ENCODE results near the gene WBP2. TPM values are rescaled to one million over a fixed set of nuclear protein-coding genes. Genes with fewer than 3 reads are reported as not detected.

The WBP2 gene
- total RNA-seq, 1 experiment from 2014 or later, result 132 TPM

- ChIA-PET POLR2A (no interaction called here), CTCF (no interaction called here), RAD21 (ENCODE audit: low non-redundant PET in 1 of 2, low total read pairs in 2 of 2, uncharacterized antibody in 2 of 2, unreplicated experiment in 2 of 2) (no interaction called here)
- H2AFZ ChIP-seq (ENCODE audit: low read depth, low read length, poor library complexity, severe bottlenecking), result no peak overlapping the region
- no peak overlapping the region for H3K27ac ChIP-seq (ENCODE audit: low read depth, low read length)
- intact Hi-C loops (cut with micrococcal nuclease), result no loop called here
- no peak overlapping the region for H3K4me2 ChIP-seq (ENCODE audit: low read length)
- ATAC-seq (no peak), DNase-seq (ENCODE audit: low read depth, low spot score) (no peak)
- H4K20me1 ChIP-seq (ENCODE audit: insufficient read depth), result no peaks in the 10 kb centered on the region
- H3K4me1 ChIP-seq (ENCODE audit: control insufficient read depth in 1 of 2, insufficient read depth in 2 of 2, low read length in 2 of 2), result peaks cover 22 to 34% of the 10 kb centered on the region in 2 experiments
- TF ChIP-seq RAD21 (IDR thresholded peaks at IDR 0.05; ENCODE audit: low read depth) (no peak), ELF1 (IDR thresholded peaks at IDR 0.05; ENCODE audit: borderline replicate concordance, low read depth) (no peak), EZH2 (IDR thresholded peaks at IDR 0.05) (no peak), CBX3 (IDR thresholded peaks at IDR 0.05; ENCODE audit: low read depth) (no peak), ATF3 (IDR thresholded peaks at IDR 0.05) (no peak), EZH2phosphoT487 (IDR thresholded peaks at IDR 0.05; ENCODE audit: borderline replicate concordance) (no peak), EGR1 (IDR thresholded peaks at IDR 0.05; ENCODE audit: low read depth) (no peak), MAX (IDR thresholded peaks at IDR 0.05) (no peak), ZFX (IDR thresholded peaks at IDR 0.05) (no peak), YY1 (IDR thresholded peaks at IDR 0.05; ENCODE audit: extremely low read depth, insufficient replicate concordance, low read depth, low read length) (no peak), JUND (IDR thresholded peaks at IDR 0.05) (no peak)
- no TSS peak for BruUV-seq (replicated peaks)
- H3K27me3 ChIP-seq (ENCODE audit: insufficient read depth, low read length), result no peaks in the 10 kb centered on the region
- H3K79me2 ChIP-seq (ENCODE audit: insufficient read depth, low read length), result peaks cover 47% of the 10 kb centered on the region
- H3K9ac ChIP-seq (ENCODE audit: low read length), result no peak overlapping the region
- H3K4me3 ChIP-seq (replicated peaks in 1 of 2; ENCODE audit: low read depth in 1 of 2, low read length in 2 of 2), result no peak overlapping the region
- peaks cover 24 to 40% of the 10 kb centered on the region in 2 experiments for H3K36me3 ChIP-seq (ENCODE audit: control insufficient read depth in 1 of 2, insufficient read depth in 2 of 2, low read length in 2 of 2)
- no peaks in the 10 kb centered on the region for H3K9me2 ChIP-seq (ENCODE audit: insufficient read depth)
- H3K9me3 ChIP-seq (ENCODE audit: control insufficient read depth in 1 of 2, insufficient read depth in 1 of 2, low read depth in 1 of 2, low read length in 2 of 2), result no peaks in the 10 kb centered on the region
These were observed 44.2 kb upstream of the WBP2 start for GRCh38 chr17:75899353-75899752.

GRCh38 chr17:75898791-75899190, 43.7 kb upstream of the WBP2 start:
- H3K27me3 ChIP-seq (ENCODE audit: insufficient read depth, low read length), result no peaks in the 10 kb centered on the region
- H3K79me2 ChIP-seq (ENCODE audit: insufficient read depth, low read length), result peaks cover 46% of the 10 kb centered on the region
- no peak overlapping the region for H2AFZ ChIP-seq (ENCODE audit: low read depth, low read length, poor library complexity, severe bottlenecking)
- H3K9me3 ChIP-seq (ENCODE audit: control insufficient read depth in 1 of 2, insufficient read depth in 1 of 2, low read depth in 1 of 2, low read length in 2 of 2), result no peaks in the 10 kb centered on the region
- H3K9ac ChIP-seq (ENCODE audit: low read length), result no peak overlapping the region
- H3K4me2 ChIP-seq (ENCODE audit: low read length), result no peak overlapping the region
- H4K20me1 ChIP-seq (ENCODE audit: insufficient read depth), result no peaks in the 10 kb centered on the region
- intact Hi-C loops (cut with micrococcal nuclease), result no loop called here
- H3K36me3 ChIP-seq (ENCODE audit: control insufficient read depth in 1 of 2, insufficient read depth in 2 of 2, low read length in 2 of 2), result peaks cover 24 to 40% of the 10 kb centered on the region in 2 experiments
- no peaks in the 10 kb centered on the region for H3K9me2 ChIP-seq (ENCODE audit: insufficient read depth)
- POLR2A ChIA-PET, result no interaction called here
- H3K27ac ChIP-seq (ENCODE audit: low read depth, low read length), result peak overlapping the region; percentile 100; the same call in 1 of the 2 replicates
- H3K4me3 ChIP-seq (replicated peaks in 1 of 2; ENCODE audit: low read depth in 1 of 2, low read length in 2 of 2), result no peak overlapping the region
- DNase-seq (ENCODE audit: low read depth, low spot score) (no peak), ATAC-seq (no peak)
- BruUV-seq (replicated peaks), result no TSS peak
- CTCF ChIA-PET, result no interaction called here
- peaks cover 22 to 36% of the 10 kb centered on the region in 2 experiments for H3K4me1 ChIP-seq (ENCODE audit: control insufficient read depth in 1 of 2, insufficient read depth in 2 of 2, low read length in 2 of 2)
- RAD21 ChIA-PET (ENCODE audit: low non-redundant PET in 1 of 2, low total read pairs in 2 of 2, uncharacterized antibody in 2 of 2, unreplicated experiment in 2 of 2), result no interaction called here
- TF ChIP-seq RAD21 (IDR thresholded peaks at IDR 0.05; ENCODE audit: low read depth) (no peak), POLR2A (IDR thresholded peaks at IDR 0.05; ENCODE audit: borderline replicate concordance, extremely low read depth, insufficient read depth, insufficient read length) (no peak), ELF1 (IDR thresholded peaks at IDR 0.05; ENCODE audit: borderline replicate concordance, low read depth) (no peak), REST (IDR thresholded peaks at IDR 0.05; ENCODE audit: low read depth) (no peak), EGR1 (IDR thresholded peaks at IDR 0.05; ENCODE audit: low read depth) (no peak), SP1 (IDR thresholded peaks at IDR 0.05; ENCODE audit: low read depth) (no peak), CBX3 (IDR thresholded peaks at IDR 0.05; ENCODE audit: low read depth) (no peak), FOSL1 (IDR thresholded peaks at IDR 0.05; ENCODE audit: low read depth) (no peak), CEBPB (IDR thresholded peaks at IDR 0.05; ENCODE audit: low read depth) (no peak), ZFX (IDR thresholded peaks at IDR 0.05) (no peak), EZH2phosphoT487 (IDR thresholded peaks at IDR 0.05; ENCODE audit: borderline replicate concordance) (no peak), ZNF274 (IDR thresholded peaks at IDR 0.05; ENCODE audit: low read depth, low read length) (no peak), MAX (IDR thresholded peaks at IDR 0.05) (no peak), TCF7L2 (IDR thresholded peaks at IDR 0.05; ENCODE audit: borderline replicate concordance, extremely low read depth, insufficient read depth, insufficient read length) (no peak), SRF (IDR thresholded peaks at IDR 0.05; ENCODE audit: low read depth) (no peak), EZH2 (IDR thresholded peaks at IDR 0.05) (no peak)

All from HCT116 (cell line).